Renal cortex interstitium (tissue), 11 donors: ENCODE results near the gene KIF26B. TPM values are rescaled to one million over a fixed set of nuclear protein-coding genes. Genes with fewer than 3 reads are reported as not detected.
"Not testable (repeated sequence)": the region's sequence is repeated elsewhere in the genome, so short reads cannot be mapped to it uniquely, and the experiment has no call there.

ENCODE experiments used
- DNase-seq, 11 donors: peaks; one replicate each; pipeline ENCODE4 v3.0.0-alpha.2; 2013; ENCODE audit warnings: low read depth in 9 of 11, low spot score in 4 of 11; ENCODE audit errors: extremely low read depth in 1 of 11
- polyA plus RNA-seq, 3 donors: library from polyadenylated mRNA; unstranded; fragments of 120-200 nt; gene quantifications; one replicate each; pipeline ENCODE4 v1.2.1, GENCODE V29; 2013; ENCODE audit not compliant: insufficient read length in 3 of 3

KIF26B gene
- polyA plus RNA-seq, 3 donors = 33.4 to 39.4 (median 38.3) TPM

GRCh38 chr1:245292141-245292540, 137.4 kb downstream of the KIF26B start:
- DNase-seq = no peak

GRCh38 chr1:245292553-245292952, 137.8 kb downstream of the KIF26B start:
- DNase-seq = no peak

- no peak for DNase-seq
These were observed 139.2 kb downstream of the KIF26B start for GRCh38 chr1:245294020-245294419.

GRCh38 chr1:245298781-245299180, 144.0 kb downstream of the KIF26B start:
- DNase-seq = no peak

GRCh38 chr1:245301162-245301580, 146.4 kb downstream of the KIF26B start:
- peak in 1 of 11 donors; percentile 39 for DNase-seq

GRCh38 chr1:245301921-245302320, 147.1 kb downstream of the KIF26B start:
- no peak for DNase-seq

- DNase-seq = no peak
These were observed 149.9 kb downstream of the KIF26B start for GRCh38 chr1:245304698-245305097.

GRCh38 chr1:245306020-245306419, 151.2 kb downstream of the KIF26B start:
- DNase-seq = no peak

- no peak for DNase-seq
These were observed 152.0 kb downstream of the KIF26B start for GRCh38 chr1:245306628-245307410.

GRCh38 chr1:245310571-245311531, 156.1 kb downstream of the KIF26B start:
- no peak for DNase-seq

GRCh38 chr1:245311887-245312536, 157.2 kb downstream of the KIF26B start:
- no peak for DNase-seq

GRCh38 chr1:245313576-245313975, 158.8 kb downstream of the KIF26B start:
- DNase-seq = no peak

- no peak for DNase-seq
These were observed 162.0 kb downstream of the KIF26B start for GRCh38 chr1:245316784-245317183.

GRCh38 chr1:245317217-245317616, 162.4 kb downstream of the KIF26B start:
- no peak for DNase-seq

- no peak for DNase-seq
These were observed 164.3 kb downstream of the KIF26B start for GRCh38 chr1:245319094-245319493.

GRCh38 chr1:245322673-245323072, 167.9 kb downstream of the KIF26B start:
- no peak for DNase-seq

GRCh38 chr1:245323765-245324164, 169.0 kb downstream of the KIF26B start:
- DNase-seq = not testable (repeated sequence)

- DNase-seq = no peak
These were observed 171.4 kb downstream of the KIF26B start for GRCh38 chr1:245325922-245326795.

GRCh38 chr1:245327360-245327759, 172.6 kb downstream of the KIF26B start:
- DNase-seq = no peak
